HG03135 (cell line): ENCODE measurements around the gene OR6Q1.
"Not testable (repeated sequence)": the region's sequence is repeated elsewhere in the genome, so short reads cannot be mapped to it uniquely, and the experiment has no call there.

Experiments used
- ATAC-seq: cut with Tn5 transposase; IDR thresholded peaks from one replicate; pipeline ENCODE4 v1.9.1; 2021; ENCODE audit warnings: mild to moderate bottlenecking, moderate library complexity; ENCODE audit not compliant: unreplicated experiment

OR6Q1 gene, protein sequence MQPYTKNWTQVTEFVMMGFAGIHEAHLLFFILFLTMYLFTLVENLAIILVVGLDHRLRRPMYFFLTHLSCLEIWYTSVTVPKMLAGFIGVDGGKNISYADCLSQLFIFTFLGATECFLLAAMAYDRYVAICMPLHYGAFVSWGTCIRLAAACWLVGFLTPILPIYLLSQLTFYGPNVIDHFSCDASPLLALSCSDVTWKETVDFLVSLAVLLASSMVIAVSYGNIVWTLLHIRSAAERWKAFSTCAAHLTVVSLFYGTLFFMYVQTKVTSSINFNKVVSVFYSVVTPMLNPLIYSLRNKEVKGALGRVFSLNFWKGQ

GRCh38 chr11:58030653-58031052 lies at the start of gene OR6Q1:
Gene OR6Q1 (plus strand): TSS chr11:58030953. CDS start chr11:58030953, 0 bp downstream.
- ATAC-seq = no peak

DNA sequence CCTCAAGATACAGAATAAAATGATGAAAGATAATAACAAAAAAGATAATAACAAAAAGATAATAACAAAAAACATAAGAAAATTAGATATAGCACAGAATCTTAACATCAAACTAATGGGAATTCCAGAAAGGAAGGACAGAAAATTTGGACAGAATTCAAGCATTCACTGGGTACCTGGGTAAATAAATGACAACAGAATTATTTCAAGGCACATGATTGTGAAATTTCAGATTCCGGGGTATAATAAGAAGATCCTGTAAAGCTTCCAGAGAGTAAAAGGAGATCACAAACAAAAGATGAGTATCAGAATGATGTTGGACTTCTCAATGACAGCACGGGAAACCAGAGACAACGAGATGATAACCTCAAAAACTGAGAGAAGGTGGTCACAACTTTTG lies 49.2 kb upstream of the OR6Q1 start:
- ATAC-seq = no peak

DNA sequence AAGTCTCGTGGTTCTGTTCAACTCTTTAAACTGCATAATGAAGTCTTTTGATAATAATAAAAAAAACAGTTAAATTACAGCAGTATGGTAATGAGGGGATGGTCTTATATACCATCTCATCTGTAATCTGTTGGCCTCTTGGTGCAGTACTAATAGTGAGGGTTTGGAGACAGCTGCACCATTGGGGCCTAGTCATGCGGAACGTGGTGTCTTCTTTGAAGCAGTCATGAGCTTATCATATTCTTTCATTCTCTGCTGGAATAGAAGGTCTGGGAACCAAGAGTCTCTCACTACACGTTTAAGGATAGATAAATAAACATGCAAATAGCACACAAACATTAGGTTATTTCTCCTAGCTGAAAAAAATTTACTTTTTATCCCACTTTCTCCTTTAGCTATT lies 48.0 kb upstream of the OR6Q1 start:
- no peak for ATAC-seq

GRCh38 chr11:57983191-57983590 lies 47.6 kb upstream of the OR6Q1 start:
- no peak for ATAC-seq

- ATAC-seq = not testable (repeated sequence)
Observed at GRCh38 chr11:57999523-57999922, 31.2 kb upstream of the OR6Q1 start.

GRCh38 chr11:58000021-58000420 lies 30.7 kb upstream of the OR6Q1 start:
- ATAC-seq = not testable (repeated sequence)

DNA sequence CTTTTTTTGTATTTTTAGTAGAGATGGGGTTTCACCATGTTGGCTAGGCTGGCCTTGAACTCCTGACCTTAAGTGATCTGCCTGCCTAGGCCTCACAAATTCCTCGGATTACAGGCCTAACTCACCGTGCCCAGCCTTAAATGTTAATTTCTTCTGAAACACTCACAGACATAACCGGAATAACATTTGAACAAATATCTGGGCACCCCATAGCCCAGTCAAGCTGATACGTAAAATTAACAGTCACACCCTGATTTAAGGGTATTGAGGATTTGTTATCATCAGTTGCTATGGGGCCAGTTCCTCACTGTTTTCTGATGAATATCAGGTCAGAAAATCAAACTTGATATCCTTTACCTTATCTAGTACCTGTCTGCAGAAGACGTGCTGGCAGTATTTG lies 30.1 kb upstream of the OR6Q1 start:
- ATAC-seq = no peak

DNA sequence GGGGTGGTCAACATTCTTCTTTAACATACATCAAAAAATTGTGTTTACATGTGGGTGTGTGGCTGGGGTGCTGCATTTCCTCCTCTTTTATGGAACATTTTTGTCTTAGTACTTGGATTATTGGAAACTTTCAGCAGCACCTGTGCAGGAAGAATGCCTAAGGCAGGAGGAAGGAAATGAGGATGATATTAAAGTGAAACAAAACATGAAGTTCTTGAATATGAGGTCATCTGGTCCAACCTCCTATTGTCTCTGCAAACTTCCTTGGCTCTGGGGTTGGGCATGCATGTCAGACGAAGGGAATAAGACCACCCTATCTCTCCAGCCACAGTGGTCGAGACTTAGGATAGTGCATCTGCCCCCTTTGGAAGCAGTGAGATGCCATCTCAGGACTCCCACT lies 27.7 kb upstream of the OR6Q1 start:
- ATAC-seq = no peak

- no peak for ATAC-seq
Observed at GRCh38 chr11:58003591-58003990, 27.2 kb upstream of the OR6Q1 start.

- no peak for ATAC-seq
Observed at GRCh38 chr11:58004664-58005063, 26.1 kb upstream of the OR6Q1 start.

DNA sequence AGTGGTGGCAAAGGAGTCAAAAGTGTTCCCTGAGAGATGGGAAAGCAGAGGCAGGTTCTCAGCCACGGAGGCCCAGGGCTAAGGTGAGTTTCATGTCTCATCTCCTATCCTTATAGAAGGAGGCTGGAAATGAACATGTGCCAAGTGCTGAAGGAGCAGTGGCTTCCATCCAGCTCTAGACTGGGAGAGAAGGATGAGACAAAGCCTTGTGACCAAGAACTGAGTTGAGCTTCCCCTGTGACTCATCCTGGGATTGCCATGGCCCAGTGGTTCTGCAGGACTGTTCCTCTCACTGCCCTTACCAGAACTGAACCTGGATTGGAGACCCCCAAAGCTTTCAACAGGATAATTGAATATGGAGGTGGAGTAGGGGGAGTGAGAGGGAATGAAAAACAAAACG lies 23.8 kb upstream of the OR6Q1 start:
- no peak for ATAC-seq

DNA sequence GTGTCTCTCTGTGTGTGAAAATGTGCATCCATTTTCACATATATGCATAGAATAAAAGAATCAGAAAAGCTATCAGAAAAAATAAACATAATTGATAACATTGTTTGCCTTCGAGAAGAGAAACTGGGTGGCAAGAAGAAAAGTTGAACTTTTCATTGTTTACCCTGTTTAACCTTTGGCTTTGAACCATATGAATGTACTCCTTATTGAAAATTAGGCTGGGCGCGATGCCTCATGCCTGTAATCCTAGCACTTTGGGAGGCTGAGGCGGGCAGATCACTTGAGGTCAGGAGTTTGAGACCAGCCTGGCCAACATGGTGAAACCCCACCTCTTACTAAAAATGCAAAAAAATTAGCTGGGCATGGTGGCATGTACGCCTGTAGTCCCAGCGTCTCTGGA lies 19.0 kb upstream of the OR6Q1 start:
- ATAC-seq = no peak

DNA sequence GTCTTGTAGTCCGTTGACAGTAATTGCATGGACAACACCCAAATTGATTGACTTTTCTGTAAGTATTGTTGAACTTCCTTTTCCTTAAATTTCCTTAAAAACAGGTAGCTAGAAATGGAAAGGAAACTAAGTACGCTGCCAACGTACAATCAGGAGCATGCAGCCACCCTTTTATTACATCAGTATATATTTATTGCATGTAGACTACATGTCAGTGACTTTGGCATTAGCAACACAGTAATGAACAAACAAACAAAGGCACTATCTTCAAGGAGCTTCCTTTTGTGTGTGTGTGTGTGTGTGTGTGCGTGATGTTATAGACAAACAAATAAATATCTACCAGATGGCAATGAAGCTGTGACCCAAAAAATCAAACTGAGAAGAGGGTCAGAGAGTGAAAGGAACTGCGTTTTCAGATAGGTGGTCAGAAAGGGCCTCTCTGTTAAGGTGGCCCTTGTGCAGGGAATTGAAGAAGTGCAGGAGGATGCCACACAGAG lies 7.3 kb upstream of the OR6Q1 start, which contains the start of gene OR9Q1:
Gene OR9Q1 (plus strand): TSS at position 447 of the 497 bp plus-strand sequence. CDS start 155,564 bp downstream, outside the sequence.
- ATAC-seq = no peak

DNA sequence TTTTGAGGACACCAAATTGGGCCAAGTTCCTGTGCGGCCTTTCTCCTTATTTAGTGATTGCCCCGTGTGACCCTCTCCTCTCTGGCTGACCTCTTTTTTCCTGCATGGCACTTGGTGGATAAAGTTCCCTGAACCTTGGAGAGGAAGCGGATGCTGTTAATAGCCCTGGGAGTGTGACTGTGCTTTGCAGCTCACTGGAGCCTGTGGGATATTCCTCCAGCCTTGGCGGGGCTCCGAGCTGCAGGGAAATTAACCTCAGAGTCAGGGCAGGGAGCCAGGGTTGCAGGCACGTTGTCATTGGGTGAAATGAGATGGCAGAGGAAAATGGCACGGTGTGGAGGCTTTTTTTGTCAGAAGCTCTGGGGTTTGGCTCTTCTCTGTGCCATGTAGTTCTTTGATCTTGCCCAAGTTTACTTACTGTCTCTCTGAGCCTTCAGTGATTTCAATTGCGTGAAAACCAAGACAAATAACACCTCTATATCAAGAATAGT lies 6.1 kb upstream of the OR6Q1 start:
- no peak for ATAC-seq

GRCh38 chr11:58027341-58027740 lies 3.4 kb upstream of the OR6Q1 start:
- ATAC-seq = no peak

GRCh38 chr11:58028687-58029411 lies 1.9 kb upstream of the OR6Q1 start:
- no peak for ATAC-seq

DNA sequence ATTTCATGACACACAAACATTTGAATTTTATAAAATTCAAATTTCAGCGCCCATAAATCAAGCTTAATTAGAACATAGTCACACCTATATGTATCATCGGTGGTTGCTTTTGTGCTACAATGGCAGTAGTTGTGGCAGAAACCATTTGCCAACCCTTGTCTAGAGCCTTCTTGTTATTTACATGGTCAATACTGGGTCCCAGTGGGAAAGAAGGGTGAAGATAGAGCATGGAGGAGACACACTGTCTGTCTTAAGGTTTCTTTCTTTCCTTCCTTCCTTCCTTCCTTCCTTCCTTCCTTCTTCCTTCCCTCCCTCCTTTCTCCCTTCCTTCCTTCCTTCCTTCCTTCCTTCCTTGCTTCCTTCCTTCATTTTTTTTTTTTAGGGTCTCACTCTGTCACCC lies 3.7 kb downstream of the OR6Q1 start:
- no peak for ATAC-seq

GRCh38 chr11:58039589-58039988 lies 8.8 kb downstream of the OR6Q1 start:
- no peak for ATAC-seq

GRCh38 chr11:58043379-58043778 lies 12.6 kb downstream of the OR6Q1 start:
- ATAC-seq = no peak

DNA sequence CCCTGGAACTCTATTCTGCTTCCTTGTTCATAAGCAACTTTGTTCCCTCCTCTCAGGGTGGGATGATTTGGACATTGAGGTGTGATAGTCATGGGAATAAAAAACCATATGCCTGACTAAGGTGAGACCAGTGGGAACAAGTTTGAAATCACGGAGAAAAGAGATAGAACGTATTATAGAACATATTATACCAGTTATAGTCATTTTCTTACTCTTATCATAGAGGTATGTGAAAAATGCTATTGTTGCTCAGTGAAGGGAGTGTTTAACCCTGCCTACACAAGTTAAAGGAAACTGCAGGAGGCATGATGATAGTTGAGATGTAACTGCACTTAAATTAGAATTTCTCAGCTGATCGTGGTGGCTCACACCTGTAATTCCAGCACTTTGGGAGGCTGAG lies 15.5 kb downstream of the OR6Q1 start:
- ATAC-seq = no peak

- no peak for ATAC-seq
Observed at GRCh38 chr11:58047818-58048217, 17.1 kb downstream of the OR6Q1 start.

GRCh38 chr11:58055806-58056401 lies 25.2 kb downstream of the OR6Q1 start:
- ATAC-seq = no peak
